Activated CD8-positive, alpha-beta memory T cell treated with anti-CD3 and anti-CD28 coated beads for 48 hours (primary cell): ENCODE measurements around the gene AKT3.

Source experiments
- DNase-seq, 3 experiments: peaks; one replicate each; pipeline ENCODE4 v3.0.0-alpha.2; 2020; ENCODE audit warnings: low read depth in 2 of 3, low spot score in 2 of 3

Gene AKT3

GRCh38 chr1:243513726-243514491 lies 336.1 kb downstream of the AKT3 start:
- no peak for DNase-seq

DNA sequence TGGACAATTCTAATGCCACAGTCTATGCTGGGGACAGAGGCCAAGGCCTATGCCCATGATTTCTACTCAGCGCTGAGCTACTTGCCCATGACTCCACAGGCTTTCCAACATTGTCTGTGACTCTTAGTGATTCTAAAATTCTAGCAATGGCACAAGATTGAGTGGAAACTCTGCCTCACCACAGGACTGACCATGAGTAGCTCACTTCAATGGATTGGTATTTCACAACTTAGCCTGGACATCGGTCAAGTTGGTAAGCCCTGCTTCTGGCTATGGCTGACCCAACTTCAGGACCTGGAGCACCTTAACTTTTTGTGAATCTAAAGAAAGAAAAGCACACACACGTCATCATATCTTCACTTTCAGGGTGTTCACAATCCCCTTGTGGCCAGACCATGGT lies 339.1 kb downstream of the AKT3 start:
- DNase-seq, result no peak

DNA sequence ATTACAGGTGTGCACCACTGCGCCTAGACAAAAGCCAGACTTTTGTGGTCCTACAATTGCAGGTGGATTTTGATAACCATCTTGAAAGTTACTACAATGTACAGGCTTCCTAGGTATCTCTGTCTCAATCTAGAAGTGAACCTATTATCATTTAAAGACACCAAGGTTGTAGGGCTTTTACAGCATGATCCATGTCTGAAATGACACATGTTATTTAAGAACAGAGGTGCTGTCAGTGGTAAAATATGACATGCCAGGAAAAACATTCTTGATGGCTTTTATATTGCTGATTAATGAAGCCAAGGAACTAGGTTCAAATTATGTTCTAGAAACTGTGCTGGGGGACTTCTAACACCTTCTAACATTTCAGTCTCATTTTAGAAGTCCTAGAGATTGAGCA lies 341.1 kb downstream of the AKT3 start:
- no peak for DNase-seq

- DNase-seq, result no peak
These were observed 341.7 kb downstream of the AKT3 start for GRCh38 chr1:243508303-243508713.

- no peak for DNase-seq
These were observed 342.3 kb downstream of the AKT3 start for GRCh38 chr1:243507672-243508302.

- no peak for DNase-seq
These were observed 342.9 kb downstream of the AKT3 start for GRCh38 chr1:243507001-243507671.

GRCh38 chr1:243505986-243506689 lies 343.9 kb downstream of the AKT3 start:
- DNase-seq, result no peak

DNA sequence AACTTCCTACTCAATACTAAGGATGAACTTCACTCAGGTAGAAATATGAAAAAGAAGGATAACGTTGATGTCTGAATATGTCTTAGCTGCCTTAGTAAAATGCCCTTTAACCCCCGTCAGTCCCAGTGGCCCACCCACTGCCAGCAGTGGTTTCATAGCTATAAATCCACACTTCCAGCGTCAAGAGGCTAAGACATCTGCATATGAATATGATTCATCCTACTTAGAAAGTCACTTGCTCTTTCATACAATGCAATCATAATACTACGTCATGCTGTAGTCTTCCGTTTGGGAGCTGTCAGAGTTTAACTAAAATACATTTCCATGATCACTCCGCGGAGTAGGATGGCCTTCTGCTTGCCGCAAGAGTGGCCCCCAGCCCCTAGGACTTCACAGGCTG lies 346.9 kb downstream of the AKT3 start:
- no peak for DNase-seq

DNA sequence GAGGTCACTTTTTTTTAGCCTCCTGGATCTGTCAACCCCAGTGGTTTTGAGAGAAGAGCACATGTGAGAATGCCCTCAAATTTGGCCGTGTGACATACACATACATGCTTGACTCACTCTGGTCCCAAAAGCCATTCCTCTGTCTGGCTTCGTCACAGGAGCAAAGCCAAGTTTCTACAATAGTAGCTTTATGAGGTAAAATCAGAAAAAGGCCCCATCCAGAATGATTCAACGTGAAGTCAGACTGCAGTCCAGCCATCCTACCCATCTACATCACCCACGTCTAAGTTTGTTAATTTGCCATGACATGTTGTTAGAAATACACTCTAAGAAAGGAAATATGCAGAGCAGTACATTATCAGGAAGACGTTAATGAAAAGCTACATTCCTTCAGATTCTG lies 349.0 kb downstream of the AKT3 start:
- no peak for DNase-seq

DNA sequence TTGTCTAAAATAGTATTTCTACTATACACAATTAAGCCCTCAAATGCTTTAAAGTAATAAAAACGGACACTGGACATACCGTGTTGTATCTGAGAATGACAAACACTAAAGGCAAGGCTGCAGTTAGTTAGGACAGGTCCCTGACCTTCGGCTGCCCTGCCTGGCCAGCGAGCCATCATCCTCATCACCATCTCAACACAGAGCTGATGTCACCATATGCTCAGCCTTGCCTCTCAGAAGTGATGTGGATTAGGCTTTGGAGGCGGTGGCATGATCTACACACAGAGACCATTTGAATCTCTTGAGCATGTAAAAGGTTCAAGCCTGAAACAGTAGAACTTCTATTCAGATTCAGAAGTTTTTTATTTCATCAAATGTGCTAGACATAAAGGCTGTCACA lies 349.5 kb downstream of the AKT3 start:
- DNase-seq, result no peak

DNA sequence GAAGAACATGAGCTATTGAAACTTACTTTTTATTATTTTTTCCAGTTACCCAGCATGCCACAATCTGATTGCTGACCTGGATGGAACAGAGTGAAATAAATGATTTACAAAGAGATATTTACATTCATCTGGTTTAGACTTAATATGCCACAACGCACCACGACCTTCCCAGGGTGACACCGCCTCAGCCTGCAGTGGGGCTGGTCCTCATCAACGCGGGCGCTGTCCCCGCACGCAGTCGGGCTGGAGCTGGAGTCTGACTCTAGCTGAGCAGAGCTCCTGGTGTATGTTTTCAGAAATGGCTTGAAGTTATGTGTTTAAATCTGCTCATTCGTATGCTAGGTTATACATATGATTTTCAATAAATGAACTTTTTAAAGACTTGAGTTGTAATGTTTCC lies 350.3 kb downstream of the AKT3 start:
- no peak for DNase-seq

DNA sequence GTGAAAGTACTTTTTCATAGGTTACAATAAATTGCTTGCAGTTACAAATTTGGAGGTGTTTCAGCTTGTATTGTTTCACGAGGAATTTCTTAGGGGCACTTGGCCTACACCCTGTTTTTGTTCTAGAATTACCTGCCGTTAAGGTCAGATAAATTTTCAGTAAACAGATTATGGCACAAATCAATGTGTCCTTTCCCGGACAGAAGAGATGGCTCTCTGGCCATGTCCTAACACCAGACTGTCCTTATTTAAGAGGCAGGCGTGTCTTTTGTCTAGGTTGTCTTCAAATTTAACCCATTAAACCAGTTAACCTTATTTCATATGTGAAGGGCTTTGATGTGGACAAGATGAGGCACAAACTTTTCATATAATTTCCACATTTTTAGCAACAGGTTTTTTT lies 350.8 kb downstream of the AKT3 start:
- DNase-seq, result no peak

DNA sequence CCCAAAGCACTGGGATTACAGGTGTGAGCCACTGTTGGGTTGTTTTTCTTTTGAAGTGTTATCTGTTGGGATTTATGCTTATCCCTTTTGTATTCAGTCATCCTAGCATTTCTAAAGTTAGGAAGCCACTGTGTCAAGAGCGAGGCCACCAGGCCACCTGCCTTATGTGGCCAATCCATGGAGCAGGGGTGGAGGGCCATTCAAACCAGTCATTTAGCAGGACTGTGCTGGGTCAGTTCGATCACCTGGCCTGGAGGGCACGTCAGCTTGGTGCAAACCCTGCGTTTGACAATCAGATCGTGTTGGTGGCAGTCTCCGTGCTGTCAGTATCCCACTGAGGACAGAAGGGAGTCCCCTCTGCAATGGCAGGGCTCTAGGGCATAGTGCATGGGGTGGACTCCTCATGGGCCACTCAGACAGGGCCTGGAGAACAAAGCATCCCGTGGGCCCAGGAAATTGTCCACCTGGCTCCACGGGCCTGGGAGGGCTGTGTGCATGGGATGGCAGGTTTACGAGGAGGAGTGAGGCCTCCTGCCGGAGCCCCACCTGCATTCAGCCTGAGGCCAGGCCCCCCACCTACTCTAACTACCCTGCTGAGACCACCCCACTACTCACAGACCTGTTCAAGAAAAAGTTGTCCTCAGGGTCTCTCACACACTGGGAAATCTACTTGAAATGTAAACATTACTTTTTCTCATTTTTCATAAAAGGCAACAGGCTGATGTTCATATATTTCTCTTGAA lies 351.9 kb downstream of the AKT3 start:
- DNase-seq, result no peak

GRCh38 chr1:243496806-243497205 lies 353.2 kb downstream of the AKT3 start:
- DNase-seq, result no peak

- no peak for DNase-seq
These were observed 353.8 kb downstream of the AKT3 start for GRCh38 chr1:243496187-243496646.

DNA sequence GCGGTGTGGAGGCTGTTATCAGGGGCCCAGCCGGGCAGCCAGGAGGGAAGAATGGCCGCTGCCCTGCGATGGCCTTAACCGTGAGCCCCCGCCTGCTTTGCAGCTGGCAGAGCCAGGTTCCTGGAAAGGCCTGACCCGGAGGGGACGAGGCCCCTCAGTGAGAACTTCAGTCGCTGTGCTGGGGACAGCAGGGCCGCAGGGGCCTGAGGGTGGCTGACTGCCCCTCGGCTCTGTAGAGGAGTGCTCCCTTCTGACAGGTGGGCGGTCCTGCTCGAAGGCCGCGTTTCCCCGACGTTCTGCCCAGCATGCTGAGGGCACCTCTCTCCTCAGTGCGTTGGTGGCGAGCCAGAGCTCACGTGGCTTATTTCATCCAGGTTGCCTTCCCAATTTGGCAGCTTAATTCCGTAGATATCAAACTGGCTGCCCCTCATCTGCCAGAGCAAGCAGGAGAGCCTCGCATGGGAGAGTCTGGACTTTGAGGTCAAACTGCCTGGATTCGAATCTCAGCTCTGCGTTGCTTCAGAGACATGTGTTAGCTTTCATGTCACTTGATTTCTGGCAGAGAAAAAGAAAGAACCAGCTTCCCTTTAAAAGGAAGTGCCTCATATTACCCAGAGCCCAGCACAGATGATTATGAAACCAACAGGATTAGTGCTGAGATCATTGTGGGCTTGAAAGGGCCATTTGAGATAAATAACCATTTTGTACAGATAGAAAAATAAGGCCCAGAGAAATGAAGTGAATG lies 354.4 kb downstream of the AKT3 start:
- no peak for DNase-seq

DNA sequence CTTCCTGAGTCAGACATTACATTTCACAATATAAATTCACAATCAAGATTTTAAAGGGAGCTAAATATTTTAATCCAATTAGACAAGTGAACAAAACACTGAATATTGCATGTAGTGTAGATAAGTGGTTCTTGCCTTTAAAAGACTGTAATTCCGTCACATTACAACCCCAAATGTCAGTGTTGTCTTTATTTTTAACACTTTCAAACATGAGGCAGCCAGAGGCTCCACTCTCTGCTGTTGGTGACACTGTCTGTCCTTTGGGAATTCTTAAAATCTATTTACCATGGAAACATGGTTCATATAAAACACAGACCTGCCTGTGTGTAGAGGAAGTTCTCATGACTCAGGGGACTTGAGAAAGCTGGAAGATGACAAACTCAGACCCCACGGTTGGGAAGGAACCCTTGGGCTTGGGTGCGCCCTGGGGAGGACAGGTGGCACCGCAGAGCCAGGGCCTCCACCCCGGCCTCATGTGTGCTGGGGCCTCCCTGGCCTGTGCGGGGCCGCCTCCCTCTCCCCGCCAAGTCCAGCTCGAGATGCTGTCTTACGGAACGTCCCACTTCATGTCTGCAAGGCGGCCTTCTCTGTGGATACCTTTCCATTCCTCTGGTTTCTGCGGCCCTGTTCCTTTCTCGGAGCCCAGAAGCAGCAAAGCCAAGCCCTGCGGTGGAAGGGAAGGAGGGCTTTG lies 355.2 kb downstream of the AKT3 start:
- no peak for DNase-seq

DNA sequence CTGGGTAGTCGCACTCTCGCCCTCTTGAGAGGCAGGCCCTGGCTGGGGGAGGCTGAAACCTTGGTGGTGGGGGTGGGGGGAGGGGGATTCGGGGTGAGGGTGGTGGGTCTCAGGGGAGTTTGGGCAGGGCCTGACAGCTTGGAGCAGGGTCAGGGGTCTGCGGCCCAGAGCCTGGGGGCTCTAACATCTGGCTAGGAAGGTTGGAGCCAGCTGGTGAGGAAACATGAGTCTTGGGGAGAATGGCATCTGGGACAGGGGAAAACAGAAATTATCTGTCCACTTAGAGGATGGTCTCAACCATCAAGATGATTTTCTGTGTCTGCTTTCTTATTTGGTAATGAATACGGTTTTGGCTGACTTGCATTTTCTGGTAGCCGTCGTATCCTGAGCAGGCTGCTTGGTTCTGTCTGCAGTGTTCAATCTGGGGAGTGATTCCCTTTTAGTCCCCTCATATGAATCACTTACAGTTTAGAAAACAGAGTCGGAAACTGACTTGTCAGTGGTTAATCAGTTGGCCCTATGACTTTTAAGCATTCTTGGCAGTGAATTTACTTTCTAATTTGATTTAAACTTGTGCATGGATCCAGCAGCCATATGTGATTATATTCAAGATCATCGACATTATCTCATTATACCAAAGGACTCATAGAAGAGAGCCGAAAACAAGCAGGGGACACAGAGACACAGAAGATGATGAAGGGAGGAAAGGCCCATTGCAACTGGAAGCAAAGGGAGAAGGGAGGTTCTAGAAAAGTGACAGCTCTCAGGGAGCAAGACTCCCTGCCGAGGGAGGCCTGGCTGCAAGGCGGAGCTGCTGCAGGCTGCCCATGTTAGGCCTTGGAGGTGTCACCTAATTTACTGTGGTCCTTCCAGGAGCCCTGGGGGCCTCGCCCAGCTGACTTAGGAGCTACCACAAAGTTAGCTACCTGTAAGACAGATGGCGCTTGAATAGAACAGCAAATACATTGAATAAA lies 356.6 kb downstream of the AKT3 start:
- no peak for DNase-seq
